ENCODE results near the gene ACSF2.

ACSF2 gene

GRCh38 chr17:50513495-50513894, 87.5 kb downstream of the ACSF2 start:
- Histone ChIP-seq H3K4me1 (ENCODE audit: control extremely low read depth in 1 of 4, control insufficient read depth in 4 of 4, insufficient read depth in 4 of 4, low read length in 3 of 4) (peaks cover 0 to 8% (median 5%) of the 10 kb centered on the region in 4 experiments), H3K9me3 (ENCODE audit: control extremely low read depth in 1 of 5, control insufficient read depth in 4 of 5, insufficient read depth in 2 of 5, low read depth in 1 of 5, low read length in 4 of 5) (no peaks in the 10 kb centered on the region), H3K27me3 (replicated peaks in 2 of 5; ENCODE audit: control insufficient read depth in 4 of 5, insufficient read depth in 5 of 5, low read length in 4 of 5) (no peaks in the 10 kb centered on the region), H3K27ac (ENCODE audit: insufficient read depth in 1 of 2, low read depth in 1 of 2, low read length in 2 of 2, poor library complexity in 1 of 2, severe bottlenecking in 2 of 2) (no peak overlapping the region), H3K4me3 (ENCODE audit: control insufficient read depth in 1 of 7, extremely low read depth in 1 of 7, insufficient read depth in 4 of 7, low read depth in 2 of 7, low read length in 6 of 7) (no peak overlapping the region), H3K36me3 (ENCODE audit: control insufficient read depth in 4 of 4, insufficient read depth in 4 of 4, low read length in 3 of 4) (no peaks in the 10 kb centered on the region)
- WGBS (ENCODE audit: insufficient coverage): 90% methylated on average over 2 of the region's 4 CpGs
- POLR2A ChIA-PET: interaction anchor here (0.6 kb wide), 1 partner anchor 87 kb away, joined by 3 read pairs; no protein-coding TSS in a partner anchor
- DNase-seq: no peak
- CTCF ChIA-PET: interaction anchor here (0.7 kb wide), 1 partner anchor 31 kb away, joined by 3 read pairs; no protein-coding TSS in a partner anchor

GRCh38 chr17:50514388-50514787, 88.4 kb downstream of the ACSF2 start:
- H3K27ac ChIP-seq (ENCODE audit: insufficient read depth in 1 of 2, low read depth in 1 of 2, low read length in 2 of 2, poor library complexity in 1 of 2, severe bottlenecking in 2 of 2): no peak overlapping the region
- H3K27me3 ChIP-seq (replicated peaks in 2 of 5; ENCODE audit: control insufficient read depth in 4 of 5, insufficient read depth in 5 of 5, low read length in 4 of 5): no peaks in the 10 kb centered on the region
- H3K4me3 ChIP-seq (ENCODE audit: control insufficient read depth in 1 of 7, extremely low read depth in 1 of 7, insufficient read depth in 4 of 7, low read depth in 2 of 7, low read length in 6 of 7): no peak overlapping the region
- WGBS (ENCODE audit: insufficient coverage): 100% methylated on average over 3 of the region's 3 CpGs
- H3K36me3 ChIP-seq (ENCODE audit: control insufficient read depth in 4 of 4, insufficient read depth in 4 of 4, low read length in 3 of 4): no peaks in the 10 kb centered on the region
- ChIA-PET CTCF (interaction anchor here (1.4 to 1.8 kb wide), 2 partner anchors 9 to 30 kb away, joined by 3 to 4 read pairs; no protein-coding TSS in a partner anchor), POLR2A (no interaction called here)
- no peaks in the 10 kb centered on the region for H3K9me3 ChIP-seq (ENCODE audit: control extremely low read depth in 1 of 5, control insufficient read depth in 4 of 5, insufficient read depth in 2 of 5, low read depth in 1 of 5, low read length in 4 of 5)
- DNase-seq: no peak
- no peaks in the 10 kb centered on the region for H3K4me1 ChIP-seq (ENCODE audit: control extremely low read depth in 1 of 4, control insufficient read depth in 4 of 4, insufficient read depth in 4 of 4, low read length in 3 of 4)

- CTCF ChIA-PET: interaction anchor here (1.2 to 1.9 kb wide), 4 partner anchors 10 to 29 kb away, joined by 3 to 7 read pairs (median 4); no protein-coding TSS in a partner anchor
- no peak for DNase-seq
- no peak overlapping the region for H3K27ac ChIP-seq (ENCODE audit: insufficient read depth in 1 of 2, low read depth in 1 of 2, low read length in 2 of 2, poor library complexity in 1 of 2, severe bottlenecking in 2 of 2)
- no peaks in the 10 kb centered on the region for H3K36me3 ChIP-seq (ENCODE audit: control insufficient read depth in 4 of 4, insufficient read depth in 4 of 4, low read length in 3 of 4)
- peaks cover 0 to 2% (median 0%) of the 10 kb centered on the region in 5 experiments for H3K27me3 ChIP-seq (replicated peaks in 2 of 5; ENCODE audit: control insufficient read depth in 4 of 5, insufficient read depth in 5 of 5, low read length in 4 of 5)
- no peaks in the 10 kb centered on the region for H3K4me1 ChIP-seq (ENCODE audit: control extremely low read depth in 1 of 4, control insufficient read depth in 4 of 4, insufficient read depth in 4 of 4, low read length in 3 of 4)
- no peak overlapping the region for H3K4me3 ChIP-seq (ENCODE audit: control insufficient read depth in 1 of 7, extremely low read depth in 1 of 7, insufficient read depth in 4 of 7, low read depth in 2 of 7, low read length in 6 of 7)
- 85% methylated on average over 6 of the region's 6 CpGs for WGBS (ENCODE audit: insufficient coverage)
- POLR2A ChIA-PET: no interaction called here
- no peaks in the 10 kb centered on the region for H3K9me3 ChIP-seq (ENCODE audit: control extremely low read depth in 1 of 5, control insufficient read depth in 4 of 5, insufficient read depth in 2 of 5, low read depth in 1 of 5, low read length in 4 of 5)
These were observed 89.1 kb downstream of the ACSF2 start for GRCh38 chr17:50514936-50515702.

- no peak for DNase-seq
- WGBS (ENCODE audit: insufficient coverage): 86% methylated on average over 4 of the region's 4 CpGs
- peaks cover 0 to 2% (median 0%) of the 10 kb centered on the region in 5 experiments for H3K27me3 ChIP-seq (replicated peaks in 2 of 5; ENCODE audit: control insufficient read depth in 4 of 5, insufficient read depth in 5 of 5, low read length in 4 of 5)
- H3K4me1 ChIP-seq (ENCODE audit: control extremely low read depth in 1 of 4, control insufficient read depth in 4 of 4, insufficient read depth in 4 of 4, low read length in 3 of 4): no peaks in the 10 kb centered on the region
- no peak overlapping the region for H3K27ac ChIP-seq (ENCODE audit: insufficient read depth in 1 of 2, low read depth in 1 of 2, low read length in 2 of 2, poor library complexity in 1 of 2, severe bottlenecking in 2 of 2)
- H3K4me3 ChIP-seq (ENCODE audit: control insufficient read depth in 1 of 7, extremely low read depth in 1 of 7, insufficient read depth in 4 of 7, low read depth in 2 of 7, low read length in 6 of 7): no peak overlapping the region
- peaks cover 0 to 1% (median 0%) of the 10 kb centered on the region in 4 experiments for H3K36me3 ChIP-seq (ENCODE audit: control insufficient read depth in 4 of 4, insufficient read depth in 4 of 4, low read length in 3 of 4)
- POLR2A ChIA-PET: no interaction called here
- CTCF ChIA-PET: interaction anchor here (0.8 to 1.2 kb wide), 4 partner anchors 13 to 121 kb away, joined by 3 read pairs; no protein-coding TSS in a partner anchor
- H3K9me3 ChIP-seq (ENCODE audit: control extremely low read depth in 1 of 5, control insufficient read depth in 4 of 5, insufficient read depth in 2 of 5, low read depth in 1 of 5, low read length in 4 of 5): no peaks in the 10 kb centered on the region
These were observed 91.0 kb downstream of the ACSF2 start for GRCh38 chr17:50517011-50517410.

GRCh38 chr17:50517504-50518383, 91.7 kb downstream of the ACSF2 start:
- CTCF ChIA-PET: interaction anchor here (1.2 to 1.4 kb wide), 2 partner anchors 16 to 17 kb away, joined by 3 to 4 read pairs; no protein-coding TSS in a partner anchor
- Histone ChIP-seq H3K27me3 (replicated peaks in 2 of 5; ENCODE audit: control insufficient read depth in 4 of 5, insufficient read depth in 5 of 5, low read length in 4 of 5) (peaks cover 0 to 2% (median 0%) of the 10 kb centered on the region in 5 experiments), H3K36me3 (ENCODE audit: control insufficient read depth in 4 of 4, insufficient read depth in 4 of 4, low read length in 3 of 4) (peaks cover 0 to 3% (median 0%) of the 10 kb centered on the region in 4 experiments), H3K9me3 (ENCODE audit: control extremely low read depth in 1 of 5, control insufficient read depth in 4 of 5, insufficient read depth in 2 of 5, low read depth in 1 of 5, low read length in 4 of 5) (no peaks in the 10 kb centered on the region), H3K4me1 (ENCODE audit: control extremely low read depth in 1 of 4, control insufficient read depth in 4 of 4, insufficient read depth in 4 of 4, low read length in 3 of 4) (no peaks in the 10 kb centered on the region), H3K27ac (ENCODE audit: insufficient read depth in 1 of 2, low read depth in 1 of 2, low read length in 2 of 2, poor library complexity in 1 of 2, severe bottlenecking in 2 of 2) (no peak overlapping the region), H3K4me3 (ENCODE audit: control insufficient read depth in 1 of 7, extremely low read depth in 1 of 7, insufficient read depth in 4 of 7, low read depth in 2 of 7, low read length in 6 of 7) (no peak overlapping the region)
- 87% methylated on average over 7 of the region's 8 CpGs for WGBS (ENCODE audit: insufficient coverage)
- DNase-seq: no peak
- POLR2A ChIA-PET: no interaction called here

GRCh38 chr17:50518384-50519023, 92.5 kb downstream of the ACSF2 start:
- peaks cover 0 to 3% (median 0%) of the 10 kb centered on the region in 4 experiments for H3K36me3 ChIP-seq (ENCODE audit: control insufficient read depth in 4 of 4, insufficient read depth in 4 of 4, low read length in 3 of 4)
- peaks cover 0 to 2% (median 0%) of the 10 kb centered on the region in 5 experiments for H3K27me3 ChIP-seq (replicated peaks in 2 of 5; ENCODE audit: control insufficient read depth in 4 of 5, insufficient read depth in 5 of 5, low read length in 4 of 5)
- no peak overlapping the region for H3K27ac ChIP-seq (ENCODE audit: insufficient read depth in 1 of 2, low read depth in 1 of 2, low read length in 2 of 2, poor library complexity in 1 of 2, severe bottlenecking in 2 of 2)
- ChIA-PET POLR2A (no interaction called here), CTCF (interaction anchor here (1.4 kb wide), 1 partner anchor 17 kb away, joined by 4 read pairs; no protein-coding TSS in a partner anchor)
- H3K4me1 ChIP-seq (ENCODE audit: control extremely low read depth in 1 of 4, control insufficient read depth in 4 of 4, insufficient read depth in 4 of 4, low read length in 3 of 4): no peaks in the 10 kb centered on the region
- no peaks in the 10 kb centered on the region for H3K9me3 ChIP-seq (ENCODE audit: control extremely low read depth in 1 of 5, control insufficient read depth in 4 of 5, insufficient read depth in 2 of 5, low read depth in 1 of 5, low read length in 4 of 5)
- H3K4me3 ChIP-seq (ENCODE audit: control insufficient read depth in 1 of 7, extremely low read depth in 1 of 7, insufficient read depth in 4 of 7, low read depth in 2 of 7, low read length in 6 of 7): no peak overlapping the region
- DNase-seq: no peak
- WGBS (ENCODE audit: insufficient coverage): 90% methylated on average over 12 of the region's 13 CpGs

All from common myeloid progenitor, CD34-positive (primary cell).